K562 (cell line): ENCODE data around the gene TCF20. TPM values are rescaled to one million over a fixed set of nuclear protein-coding genes. Genes with fewer than 3 reads are reported as not detected.

Source experiments
- ATAC-seq: fragments of 200-7000 bp; cut with Tn5 transposase; 3 replicates; pipeline ENCODE4 v1.9.1; 2020; ENCODE audit warnings: moderate library complexity
- BruUV-seq: library from RNA; stranded (reverse); fragments of 400-500 nt; replicated peaks from 2 replicates; lab custom pipeline; 2021; lab: Mats Ljungman, UMichigan
- CTCF ChIA-PET: fragments of 300-600 bp; formaldehyde crosslinking; extraction: SDS; loops from one replicate; lab custom pipeline; 2021; ENCODE audit warnings: low intra/inter-chr PET ratio; lab: Yijun Ruan, JAX
- POLR2A ChIA-PET: fragments of 300-600, 350-650 bp; sonication (Branson Sonifier 250); formaldehyde crosslinking; extraction: SDS; loops from one replicate; lab custom pipeline; 2021; ENCODE audit warnings: antibody characterized with exemption, inconsistent platforms; lab: Yijun Ruan, JAX
- DNase-seq, 4 experiments: peaks; one replicate each; pipeline versions ENCODE4 v3.0.0 to v3.0.0-alpha.2; 2011 to 2018; ENCODE audit warnings: low spot score in 3 of 4, mixed read lengths in 3 of 4; ENCODE audit errors: extremely low read depth in 1 of 4
- FAIRE-seq: peaks from 2 replicates; lab custom pipeline; 2011; peaks lifted over from hg19 to GRCh38; lab: Jason Lieb, UNC
- H2AFZ ChIP-seq: 2 replicates; pipeline ENCODE4 v1.6.0; 2011; ENCODE audit warnings: low read depth, low read length, control low read depth, inconsistent platforms
- H3K27ac ChIP-seq: fragments of 200-600 bp; 3 replicates; pipeline ENCODE4 v1.8.0; 2011; ENCODE audit warnings: low read depth, mild to moderate bottlenecking, control low read depth, inconsistent platforms, low read length, moderate library complexity, mixed read lengths; ENCODE audit errors: extremely low read depth
- H3K27me3 ChIP-seq, 2 experiments: fragments of 300-600 bp in 1 of 2; 2 replicates in 1 of 2; 3 replicates in 1 of 2; pipeline versions ENCODE4 v1.6.0 to v1.8.0; 2011; ENCODE audit warnings: inconsistent platforms in 2 of 2, low read length in 2 of 2, mild to moderate bottlenecking in 1 of 2, mixed read lengths in 1 of 2, moderate library complexity in 1 of 2; ENCODE audit not compliant: control insufficient read depth in 2 of 2, insufficient read depth in 2 of 2
- H3K36me3 ChIP-seq: fragments of 300-600 bp; 3 replicates; pipeline ENCODE4 v1.8.0; 2011; ENCODE audit warnings: mild to moderate bottlenecking, low read length, inconsistent platforms; ENCODE audit not compliant: control insufficient read depth, insufficient read depth
- H3K4me1 ChIP-seq, 2 experiments: fragments of 200-600 bp in 1 of 2; replicated peaks in 1 of 2; 2 replicates in 1 of 2; 3 replicates in 1 of 2; pipeline versions ENCODE4 v1.5.1 to v1.8.0; 2011; ENCODE audit warnings: inconsistent platforms in 2 of 2, low read length in 2 of 2, mild to moderate bottlenecking in 1 of 2, mixed read lengths in 1 of 2, moderate library complexity in 1 of 2; ENCODE audit not compliant: control insufficient read depth in 2 of 2, insufficient read depth in 2 of 2
- H3K4me2 ChIP-seq: 2 replicates; pipeline ENCODE4 v1.6.1; 2011; ENCODE audit warnings: low read length, control low read depth, inconsistent platforms, mixed read lengths; ENCODE audit not compliant: insufficient read depth
- H3K4me3 ChIP-seq: fragments of 200-600 bp; sonication (generic), shearing (Covaris generic); 2 replicates; pipeline ENCODE4 v1.5.1; 2016; ENCODE audit warnings: control low read depth, inconsistent platforms
- H3K79me2 ChIP-seq: fragments of 200-600 bp; 3 replicates; pipeline ENCODE4 v1.8.0; 2011; ENCODE audit warnings: low read length, inconsistent platforms; ENCODE audit not compliant: control insufficient read depth, insufficient read depth
- H3K9ac ChIP-seq, 2 experiments: 2 replicates each; pipeline versions ENCODE4 v1.6.0 to v1.6.1; 2011; ENCODE audit warnings: low read depth in 2 of 2, low read length in 2 of 2, control low read depth in 1 of 2, inconsistent platforms in 1 of 2, mild to moderate bottlenecking in 1 of 2, mixed read lengths in 1 of 2; ENCODE audit not compliant: insufficient read depth in 1 of 2
- H3K9me1 ChIP-seq: one replicate; pipeline ENCODE4 v1.6.0; 2011; ENCODE audit warnings: inconsistent platforms, mild to moderate bottlenecking, low read length, moderate library complexity; ENCODE audit not compliant: control insufficient read depth, insufficient read depth
- H3K9me3 ChIP-seq: replicated peaks from 2 replicates; pipeline ENCODE4 v1.5.1; 2011; ENCODE audit warnings: low read depth, low read length, inconsistent platforms; ENCODE audit not compliant: control insufficient read depth, insufficient read depth
- H4K20me1 ChIP-seq: replicated peaks from 2 replicates; pipeline ENCODE4 v1.6.1; 2011; ENCODE audit warnings: low read length, inconsistent platforms, mixed read lengths; ENCODE audit not compliant: control insufficient read depth, insufficient read depth
- ARID1B ChIP-seq: fragments of 450-650 bp; IDR thresholded peaks from 2 replicates; pipeline ENCODE4 v1.6.1; 2016; ENCODE audit warnings: antibody characterized with exemption, mild to moderate bottlenecking, inconsistent platforms
- ATF6 ChIP-seq: sonication (generic); formaldehyde crosslinking; IDR thresholded peaks from 2 replicates; pipeline ENCODE4 v1.4.0; 2020; ENCODE audit warnings: mild to moderate bottlenecking, missing genetic modification reagents
- CBFA2T2 ChIP-seq: fragments of 450-650 bp; conservative IDR thresholded peaks from 2 replicates; pipeline ENCODE4 v1.6.1; 2017; ENCODE audit warnings: mild to moderate bottlenecking
- CHD2 ChIP-seq: IDR thresholded peaks from 2 replicates; pipeline ENCODE4 v1.6.1; 2011; ENCODE audit warnings: low read depth, low read length
- FOXA3 ChIP-seq, 2 experiments: fragments of 450-650 bp in 1 of 2; sonication (generic) in 1 of 2; formaldehyde crosslinking; IDR thresholded peaks in 1 of 2; conservative IDR thresholded peaks in 1 of 2; 2 replicates each; pipeline versions ENCODE4 v1.4.0 to v1.8.0; 2020 to 2022; ENCODE audit warnings: mild to moderate bottlenecking in 2 of 2, missing genetic modification reagents in 1 of 2
- HNRNPLL ChIP-seq: fragments of 200-400 bp; formaldehyde crosslinking; IDR thresholded peaks from 2 replicates; pipeline ENCODE4 v1.6.1; 2017; ENCODE audit warnings: low read length, low read depth, mild to moderate bottlenecking; ENCODE audit not compliant: poor library complexity, severe bottlenecking
- KDM1A ChIP-seq, 2 experiments: fragments of 450-650 bp; IDR thresholded peaks; 2 replicates each; pipeline ENCODE4 v1.6.1; 2016; ENCODE audit warnings: mild to moderate bottlenecking in 2 of 2
- MEF2D ChIP-seq: conservative IDR thresholded peaks from 2 replicates; pipeline ENCODE4 v1.6.1; 2016; ENCODE audit warnings: low read depth, missing genetic modification characterization, missing compliant biosample characterization
- NR4A1 ChIP-seq, 2 experiments: fragments of 250-450 bp in 1 of 2; fragments of 450-650 bp in 1 of 2; sonication (Bioruptor Pico) in 1 of 2; IDR thresholded peaks; 2 replicates each; pipeline versions ENCODE4 v1.4.0 to v1.6.1; 2016 to 2020; ENCODE audit warnings: mild to moderate bottlenecking in 2 of 2, missing compliant biosample characterization in 1 of 2, missing genetic modification characterization in 1 of 2, moderate library complexity in 1 of 2
- PRMT5 ChIP-seq: sonication (generic); formaldehyde crosslinking; IDR thresholded peaks from 2 replicates; pipeline ENCODE4 v1.5.0; 2020; ENCODE audit warnings: missing genetic modification reagents
- PURB ChIP-seq: sonication (generic); formaldehyde crosslinking; IDR thresholded peaks from 2 replicates; pipeline ENCODE4 v1.9.0; 2021; ENCODE audit warnings: low read depth, mild to moderate bottlenecking, missing genetic modification reagents
- RBM34 ChIP-seq: fragments of 200-400 bp; formaldehyde crosslinking; IDR thresholded peaks from 2 replicates; pipeline ENCODE4 v1.6.1; 2018; ENCODE audit warnings: low read length, borderline replicate concordance; ENCODE audit not compliant: insufficient read depth
- SMARCB1 ChIP-seq: IDR thresholded peaks from 2 replicates; pipeline ENCODE4 v1.6.1; 2011; ENCODE audit warnings: improper control_type of control experiment, low read depth; ENCODE audit not compliant: insufficient read length
- ZC3H8 ChIP-seq: fragments of 450-650 bp; IDR thresholded peaks from 2 replicates; pipeline ENCODE4 v1.6.1; 2017
- ZNF121 ChIP-seq: sonication (generic); formaldehyde crosslinking; conservative IDR thresholded peaks from 2 replicates; pipeline ENCODE4 v1.8.0; 2022; ENCODE audit warnings: missing genetic modification reagents
- WGBS: fragments of 100-300 bp; shearing (Covaris generic); methylation state at CpG from one replicate; pipeline ENCODE4 v1.1.6; 2016; ENCODE audit warnings: low coverage, mixed read lengths; ENCODE audit not compliant: insufficient coverage; ENCODE audit errors: missing lambda C conversion rate; 5-methylcytosine and 5-hydroxymethylcytosine counted together
- in situ Hi-C: fragments of 300-500 bp; cut with MboI; formaldehyde crosslinking; loops from 4 replicates; pipeline ENCODE4 v1.15.0; 2018; ENCODE audit warnings: inconsistent platforms, mixed read lengths
- intact Hi-C: fragments of 100-400 bp; cut with micrococcal nuclease; formaldehyde crosslinking; loops from 2 replicates; pipeline ENCODE4 v1.14.2; 2022
- polyA plus RNA-seq, 8 experiments: library from polyadenylated mRNA; depleted of rRNA in 4 of 8; stranded (reverse) in 5 of 8; unstranded in 3 of 8; fragments of >200 nt; fragmentation: Nextera tagmentation in 2 of 8; fragmentation: Illumina TruSeq in 1 of 8; extraction: Ambion mirVana in 2 of 8; extraction: Trizol in 1 of 8; gene quantifications; 2 replicates each; pipeline versions ENCODE4 v1.2.1 to v1.2.3, GENCODE V29; 2011 to 2014; ENCODE audit warnings: inconsistent platforms in 1 of 8, missing spikeins in 1 of 8
- total RNA-seq, 7 experiments: library from RNA; depleted of rRNA in 6 of 7; stranded (reverse); fragments of >200 nt in 6 of 7; fragmentation: Illumina TruSeq in 2 of 7; extraction: Trizol in 2 of 7; gene quantifications; 2 replicates each; pipeline versions ENCODE4 v1.2.1 to v1.2.3, GENCODE V29; 2011 to 2021; ENCODE audit warnings: low replicate concordance in 1 of 7

TCF20 gene
- total and polyA plus RNA-seq, 9 of the 15 experiments (the other 6 are each of a cell fraction or from before 2014, with no cell fraction given): 0.35 to 43.6 (median 17.5) TPM

- no peaks in the 10 kb centered on the region for H3K27me3 ChIP-seq
- H2AFZ ChIP-seq: no peak overlapping the region
- peaks cover 61% of the 10 kb centered on the region for H3K79me2 ChIP-seq
- H3K9me3 ChIP-seq: no peaks in the 10 kb centered on the region
- peak overlapping the region; percentile 94 for H3K4me3 ChIP-seq
- H3K9me1 ChIP-seq: no peaks in the 10 kb centered on the region
- FAIRE-seq (peak; percentile 60), DNase-seq (peak in 1 of 4 experiments; percentile 38), ATAC-seq (no peak)
- TF ChIP-seq HNRNPLL (no peak), RBM34 (no peak), ARID1B (no peak)
- H4K20me1 ChIP-seq: peaks cover 29% of the 10 kb centered on the region
- POLR2A ChIA-PET: interaction anchor here (3.2 kb wide), 1 partner anchor 11 kb away, joined by 12 read pairs; no protein-coding TSS in a partner anchor
- peaks cover 17% of the 10 kb centered on the region; the same call in 1 of the 3 replicates for H3K36me3 ChIP-seq
- in situ Hi-C loops (no loop called here), intact Hi-C loops (no loop called here)
- CTCF ChIA-PET: interaction anchor here (1.6 kb wide), 1 partner anchor 100 kb away, joined by 5 read pairs; no protein-coding TSS in a partner anchor
- WGBS: 0% methylated on average over 8 of the region's 9 CpGs
- peaks cover 14 to 17% of the 10 kb centered on the region in 2 experiments; a peak in 4 of 5 replicates for H3K4me1 ChIP-seq
- peak overlapping the region; percentile 78 to 95 for H3K9ac ChIP-seq
- peak overlapping the region; percentile 82 for H3K27ac ChIP-seq
- no TSS peak for BruUV-seq
- peak overlapping the region; percentile 76 for H3K4me2 ChIP-seq
Measured at GRCh38 chr22:42268852-42269410, 1.5 kb downstream of the TCF20 start.

- intact Hi-C loops: no loop called here
- CTCF ChIA-PET: no interaction called here
- H3K27me3 ChIP-seq: no peaks in the 10 kb centered on the region
- no peaks in the 10 kb centered on the region for H3K9me3 ChIP-seq
- BruUV-seq: no TSS peak
- in situ Hi-C loops: no loop called here
- ATAC-seq: no peak
- peaks cover 9 to 24% of the 10 kb centered on the region in 2 experiments; a peak in 4 of 5 replicates for H3K4me1 ChIP-seq
- H3K27ac ChIP-seq: no peak overlapping the region
- 65% methylated on average over 2 of the region's 2 CpGs for whole genome bisulfite sequencing
- no peak overlapping the region for H2AFZ ChIP-seq
- DNase-seq: no peak
- H3K9me1 ChIP-seq: no peaks in the 10 kb centered on the region
- H3K9ac ChIP-seq: no peak overlapping the region
- no peak overlapping the region for H3K4me3 ChIP-seq
- POLR2A ChIA-PET: interaction anchor here (0.5 kb wide), 1 partner anchor 42 kb away, joined by 3 read pairs; no protein-coding TSS in a partner anchor
- peaks cover 55% of the 10 kb centered on the region for H4K20me1 ChIP-seq
- no peak overlapping the region for H3K4me2 ChIP-seq
- peaks cover 96% of the 10 kb centered on the region for H3K79me2 ChIP-seq
- peaks cover 17% of the 10 kb centered on the region; the same call in 1 of the 3 replicates for H3K36me3 ChIP-seq
- FAIRE-seq: no peak
- TF ChIP-seq CHD2 (no peak), MEF2D (no peak), PRMT5 (CRISPR knock-in tag) (no peak), CBFA2T2 (no peak), KDM1A (IDR thresholded peaks at IDR 0.05) (no peak), SMARCB1 (no peak), ATF6 (CRISPR knock-in tag) (no peak), ZC3H8 (no peak), ZNF121 (CRISPR knock-in tag) (no peak), FOXA3 (CRISPR knock-in tag; conservative IDR thresholded peaks at IDR 0.05 in 1 of 2, IDR thresholded peaks at IDR 0.05 in 1 of 2) (no peak), NR4A1 (CRISPR knock-in tag; IDR thresholded peaks at IDR 0.05) (no peak), NR4A1 (tag; IDR thresholded peaks at IDR 0.05) (no peak), PURB (CRISPR knock-in tag) (no peak)
Measured at GRCh38 chr22:42265321-42265720, 5.1 kb downstream of the TCF20 start.
